ENCODE measurements around the gene FOCAD.

- TF ChIP-seq, protein P1, sequence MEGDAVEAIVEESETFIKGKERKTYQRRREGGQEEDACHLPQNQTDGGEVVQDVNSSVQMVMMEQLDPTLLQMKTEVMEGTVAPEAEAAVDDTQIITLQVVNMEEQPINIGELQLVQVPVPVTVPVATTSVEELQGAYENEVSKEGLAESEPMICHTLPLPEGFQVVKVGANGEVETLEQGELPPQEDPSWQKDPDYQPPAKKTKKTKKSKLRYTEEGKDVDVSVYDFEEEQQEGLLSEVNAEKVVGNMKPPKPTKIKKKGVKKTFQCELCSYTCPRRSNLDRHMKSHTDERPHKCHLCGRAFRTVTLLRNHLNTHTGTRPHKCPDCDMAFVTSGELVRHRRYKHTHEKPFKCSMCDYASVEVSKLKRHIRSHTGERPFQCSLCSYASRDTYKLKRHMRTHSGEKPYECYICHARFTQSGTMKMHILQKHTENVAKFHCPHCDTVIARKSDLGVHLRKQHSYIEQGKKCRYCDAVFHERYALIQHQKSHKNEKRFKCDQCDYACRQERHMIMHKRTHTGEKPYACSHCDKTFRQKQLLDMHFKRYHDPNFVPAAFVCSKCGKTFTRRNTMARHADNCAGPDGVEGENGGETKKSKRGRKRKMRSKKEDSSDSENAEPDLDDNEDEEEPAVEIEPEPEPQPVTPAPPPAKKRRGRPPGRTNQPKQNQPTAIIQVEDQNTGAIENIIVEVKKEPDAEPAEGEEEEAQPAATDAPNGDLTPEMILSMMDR (IDR thresholded peaks at IDR 0.05), result no peak
- no peak for TF ChIP-seq POLR2A (IDR thresholded peaks at IDR 0.05)
These were observed 147.0 kb downstream of the FOCAD start for GRCh38 chr9:20831028-20831427.
